HCT116 (cell line): ENCODE data around the gene NCKAP5L.

Source experiments
- CEBPB ChIP-seq: IDR thresholded peaks from 2 replicates; pipeline ENCODE4 v1.6.1; 2012; ENCODE audit warnings: low read depth
- EZH2phosphoT487 ChIP-seq: fragments of 200-600 bp; IDR thresholded peaks from 2 replicates; pipeline ENCODE4 v1.6.1; 2018; ENCODE audit warnings: antibody characterized with exemption, borderline replicate concordance
- POLR2A ChIP-seq: IDR thresholded peaks from 2 replicates; pipeline ENCODE4 v1.7.0; 2011; ENCODE audit warnings: borderline replicate concordance; ENCODE audit not compliant: insufficient read depth, insufficient read length; ENCODE audit errors: extremely low read depth
- POLR2AphosphoS5 ChIP-seq: IDR thresholded peaks from 2 replicates; pipeline ENCODE4 v1.6.1; 2011; ENCODE audit warnings: mild to moderate bottlenecking, low read depth, low read length, moderate library complexity
- YY1 ChIP-seq: IDR thresholded peaks from 2 replicates; pipeline ENCODE4 v1.6.1; 2011; ENCODE audit warnings: low read length, low read depth, moderate library complexity, mild to moderate bottlenecking; ENCODE audit not compliant: insufficient replicate concordance; ENCODE audit errors: extremely low read depth
- ZNF274 ChIP-seq: fragments of 200-500 bp; sonication (Bioruptor generic); IDR thresholded peaks from 2 replicates; pipeline ENCODE4 v1.6.1; 2014; ENCODE audit warnings: mild to moderate bottlenecking, low read depth, low read length, inconsistent platforms
- TF ChIP-seq, protein P1 (sequence below): IDR thresholded peaks from 2 replicates; pipeline ENCODE4 v1.6.1; 2012
- TF ChIP-seq, protein P2 (sequence below): IDR thresholded peaks from 2 replicates; pipeline ENCODE4 v1.6.1; 2012
- TF ChIP-seq, protein P3 (sequence below), 3 experiments: fragments of 200-600 bp in 1 of 3; sonication (generic) in 1 of 3; IDR thresholded peaks in 2 of 3; conservative IDR thresholded peaks in 1 of 3; 2 replicates each; pipeline ENCODE4 v1.5.1; 2012 to 2017; ENCODE audit warnings: low read depth in 2 of 3, low read length in 2 of 3, antibody characterized with exemption in 1 of 3, borderline replicate concordance in 1 of 3, control low read depth in 1 of 3, mild to moderate bottlenecking in 1 of 3, mixed read lengths in 1 of 3, mixed run types in 1 of 3, moderate library complexity in 1 of 3; ENCODE audit not compliant: insufficient read depth in 1 of 3

DNA sequence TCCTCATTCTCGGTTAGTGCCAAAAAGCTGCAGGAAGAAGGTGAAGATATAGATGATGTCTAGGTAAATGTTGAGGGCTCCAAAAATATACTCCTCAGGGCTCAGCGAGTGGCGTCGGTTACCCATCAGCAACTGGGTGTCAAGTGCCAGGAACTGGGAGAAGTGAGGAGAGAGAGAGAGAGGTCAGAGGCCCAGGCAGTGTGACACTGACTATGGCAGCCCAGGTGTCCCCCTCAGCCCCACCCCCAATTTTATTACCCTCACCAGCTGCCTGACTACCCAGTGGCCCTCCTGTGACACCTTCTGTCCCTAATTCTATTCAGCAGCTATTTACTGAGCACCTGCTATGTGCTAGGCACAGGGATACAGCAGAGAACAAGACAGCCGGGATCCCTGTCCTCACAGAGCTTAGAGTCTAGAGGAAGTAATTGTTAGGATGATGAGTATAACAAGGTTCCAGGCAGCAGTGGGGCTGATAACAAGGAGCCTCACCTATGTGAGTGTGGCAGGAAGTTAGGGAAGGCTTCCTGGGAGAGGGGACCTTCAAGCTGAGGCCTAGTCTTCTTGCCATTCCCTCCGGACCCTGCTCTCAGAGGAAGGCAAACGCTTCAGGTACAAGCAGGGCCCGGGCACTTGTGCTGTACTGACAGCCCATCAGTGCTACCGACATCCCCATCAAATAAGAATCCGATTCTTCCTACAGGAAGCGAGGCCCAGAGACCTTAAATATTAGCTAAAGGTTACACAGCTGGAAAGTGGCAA, 42.5 kb upstream of the NCKAP5L start:
- TF ChIP-seq POLR2A = no peak
- TF ChIP-seq, protein P1, sequence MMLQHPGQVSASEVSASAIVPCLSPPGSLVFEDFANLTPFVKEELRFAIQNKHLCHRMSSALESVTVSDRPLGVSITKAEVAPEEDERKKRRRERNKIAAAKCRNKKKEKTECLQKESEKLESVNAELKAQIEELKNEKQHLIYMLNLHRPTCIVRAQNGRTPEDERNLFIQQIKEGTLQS = no peak
- TF ChIP-seq, protein P2, sequence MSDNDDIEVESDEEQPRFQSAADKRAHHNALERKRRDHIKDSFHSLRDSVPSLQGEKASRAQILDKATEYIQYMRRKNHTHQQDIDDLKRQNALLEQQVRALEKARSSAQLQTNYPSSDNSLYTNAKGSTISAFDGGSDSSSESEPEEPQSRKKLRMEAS = no peak
- no peak for TF ChIP-seq POLR2AphosphoS5
- TF ChIP-seq CEBPB = no peak
- TF ChIP-seq, protein P3, sequence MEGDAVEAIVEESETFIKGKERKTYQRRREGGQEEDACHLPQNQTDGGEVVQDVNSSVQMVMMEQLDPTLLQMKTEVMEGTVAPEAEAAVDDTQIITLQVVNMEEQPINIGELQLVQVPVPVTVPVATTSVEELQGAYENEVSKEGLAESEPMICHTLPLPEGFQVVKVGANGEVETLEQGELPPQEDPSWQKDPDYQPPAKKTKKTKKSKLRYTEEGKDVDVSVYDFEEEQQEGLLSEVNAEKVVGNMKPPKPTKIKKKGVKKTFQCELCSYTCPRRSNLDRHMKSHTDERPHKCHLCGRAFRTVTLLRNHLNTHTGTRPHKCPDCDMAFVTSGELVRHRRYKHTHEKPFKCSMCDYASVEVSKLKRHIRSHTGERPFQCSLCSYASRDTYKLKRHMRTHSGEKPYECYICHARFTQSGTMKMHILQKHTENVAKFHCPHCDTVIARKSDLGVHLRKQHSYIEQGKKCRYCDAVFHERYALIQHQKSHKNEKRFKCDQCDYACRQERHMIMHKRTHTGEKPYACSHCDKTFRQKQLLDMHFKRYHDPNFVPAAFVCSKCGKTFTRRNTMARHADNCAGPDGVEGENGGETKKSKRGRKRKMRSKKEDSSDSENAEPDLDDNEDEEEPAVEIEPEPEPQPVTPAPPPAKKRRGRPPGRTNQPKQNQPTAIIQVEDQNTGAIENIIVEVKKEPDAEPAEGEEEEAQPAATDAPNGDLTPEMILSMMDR (IDR thresholded peaks at IDR 0.05 in 2 of 3, conservative IDR thresholded peaks at IDR 0.05 in 1 of 3; ENCODE audit: borderline replicate concordance in 1 of 3, insufficient read depth in 1 of 3, low read depth in 2 of 3, low read length in 2 of 3) = no peak
- no peak for TF ChIP-seq EZH2phosphoT487
- no peak for TF ChIP-seq YY1
- no peak for TF ChIP-seq ZNF274
